GM12873 (cell line): Measurements from ENCODE around the gene ZNF780A.
A peak's percentile ranks its signal among the peaks of the same experiment; 100 is the strongest.

Source experiments
- TF ChIP-seq, protein P1 (sequence below): IDR thresholded peaks from 2 replicates; pipeline ENCODE4 v1.5.1; 2012; ENCODE audit warnings: low read depth, mild to moderate bottlenecking, moderate library complexity, low read length, control low read depth; ENCODE audit not compliant: insufficient read depth; ENCODE audit errors: missing control alignments

The ZNF780A gene

DNA sequence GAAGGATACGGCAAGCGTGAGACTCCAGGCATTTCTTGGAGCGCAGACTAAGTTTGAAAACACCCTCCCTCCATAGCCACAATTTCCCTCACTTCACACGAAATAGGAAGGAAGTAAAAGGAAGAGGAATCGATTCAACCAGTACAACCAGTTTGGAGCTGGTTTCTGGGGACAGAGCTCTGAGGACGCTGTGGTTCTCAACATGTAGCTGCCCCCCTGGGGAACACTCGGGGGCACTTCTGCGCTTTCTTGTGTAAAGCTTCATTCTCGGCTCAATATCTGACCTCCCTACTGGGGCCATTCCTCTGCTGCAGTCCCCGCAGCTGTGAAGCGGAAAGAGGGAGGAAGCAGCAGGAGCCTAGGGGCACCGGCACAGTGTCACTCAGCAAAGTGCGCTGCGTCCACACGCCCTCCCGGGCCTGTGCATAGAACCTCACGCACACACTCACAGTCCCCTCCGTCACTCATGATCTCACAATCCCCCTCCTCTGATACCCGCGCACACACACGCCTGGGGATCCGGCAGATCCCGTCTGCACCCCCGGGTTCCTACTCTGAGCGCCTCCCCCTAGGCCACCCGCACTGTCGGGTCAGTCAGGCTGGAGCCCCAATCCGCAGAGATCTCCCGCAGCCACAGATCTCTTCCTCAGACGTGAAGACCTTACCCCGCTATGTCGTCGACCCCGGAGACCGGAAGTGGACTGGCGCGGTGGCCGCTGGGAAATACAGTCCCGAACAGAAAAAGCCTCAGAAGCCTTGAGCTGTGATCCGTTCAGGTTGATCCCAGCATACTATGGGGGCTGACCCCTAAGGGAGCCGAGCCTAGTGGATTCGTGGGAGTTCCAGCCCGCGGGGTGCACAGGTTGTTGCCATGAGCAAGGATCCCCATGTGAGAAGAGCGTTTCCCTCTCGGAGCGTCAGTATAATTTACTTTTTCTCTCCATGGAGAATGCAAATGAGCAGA lies at the start of gene ZNF780A:
ZNF780A (minus strand) TSS at position 703 of the 964 bp plus-strand sequence. CDS start 6,190 bp downstream, outside the sequence.
- TF ChIP-seq, protein P1, sequence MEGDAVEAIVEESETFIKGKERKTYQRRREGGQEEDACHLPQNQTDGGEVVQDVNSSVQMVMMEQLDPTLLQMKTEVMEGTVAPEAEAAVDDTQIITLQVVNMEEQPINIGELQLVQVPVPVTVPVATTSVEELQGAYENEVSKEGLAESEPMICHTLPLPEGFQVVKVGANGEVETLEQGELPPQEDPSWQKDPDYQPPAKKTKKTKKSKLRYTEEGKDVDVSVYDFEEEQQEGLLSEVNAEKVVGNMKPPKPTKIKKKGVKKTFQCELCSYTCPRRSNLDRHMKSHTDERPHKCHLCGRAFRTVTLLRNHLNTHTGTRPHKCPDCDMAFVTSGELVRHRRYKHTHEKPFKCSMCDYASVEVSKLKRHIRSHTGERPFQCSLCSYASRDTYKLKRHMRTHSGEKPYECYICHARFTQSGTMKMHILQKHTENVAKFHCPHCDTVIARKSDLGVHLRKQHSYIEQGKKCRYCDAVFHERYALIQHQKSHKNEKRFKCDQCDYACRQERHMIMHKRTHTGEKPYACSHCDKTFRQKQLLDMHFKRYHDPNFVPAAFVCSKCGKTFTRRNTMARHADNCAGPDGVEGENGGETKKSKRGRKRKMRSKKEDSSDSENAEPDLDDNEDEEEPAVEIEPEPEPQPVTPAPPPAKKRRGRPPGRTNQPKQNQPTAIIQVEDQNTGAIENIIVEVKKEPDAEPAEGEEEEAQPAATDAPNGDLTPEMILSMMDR, result no peak

DNA sequence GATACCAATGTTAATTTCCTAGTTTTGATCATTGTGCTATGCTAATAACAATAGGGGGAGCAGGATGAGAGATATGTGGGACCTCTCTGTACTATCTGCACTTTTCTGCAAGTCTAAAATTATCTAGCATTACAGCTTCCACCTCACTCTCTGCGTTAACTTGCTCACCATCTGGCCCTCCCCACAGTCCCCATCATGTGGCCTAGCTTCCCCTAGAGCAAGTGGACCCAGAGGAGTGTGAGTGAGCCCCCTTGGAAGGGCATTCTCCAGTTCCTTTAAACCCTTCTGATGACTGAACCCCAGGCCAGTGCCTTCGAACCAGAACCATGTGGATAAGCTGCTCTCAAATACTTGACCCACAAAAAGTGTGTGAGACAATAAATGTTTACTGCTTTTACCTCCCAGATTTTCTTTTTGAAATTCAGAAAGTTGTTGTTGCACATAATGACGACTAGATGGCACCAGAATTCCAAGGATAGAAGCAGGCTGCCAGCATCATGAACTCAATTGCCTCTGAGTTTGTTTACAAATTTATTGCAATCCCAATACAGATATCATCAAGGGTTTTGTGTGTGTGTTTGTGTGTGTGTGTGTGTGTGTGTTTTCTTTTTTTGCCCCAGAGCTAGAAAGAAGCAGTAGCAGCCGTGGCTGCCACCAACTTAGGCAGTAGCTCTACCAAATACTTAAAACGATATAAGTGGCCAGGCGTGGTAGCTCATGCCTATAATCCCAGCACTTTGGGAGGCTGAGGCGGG lies 49.0 kb upstream of the ZNF780A start:
- TF ChIP-seq, protein P1, result peak; percentile 73

DNA sequence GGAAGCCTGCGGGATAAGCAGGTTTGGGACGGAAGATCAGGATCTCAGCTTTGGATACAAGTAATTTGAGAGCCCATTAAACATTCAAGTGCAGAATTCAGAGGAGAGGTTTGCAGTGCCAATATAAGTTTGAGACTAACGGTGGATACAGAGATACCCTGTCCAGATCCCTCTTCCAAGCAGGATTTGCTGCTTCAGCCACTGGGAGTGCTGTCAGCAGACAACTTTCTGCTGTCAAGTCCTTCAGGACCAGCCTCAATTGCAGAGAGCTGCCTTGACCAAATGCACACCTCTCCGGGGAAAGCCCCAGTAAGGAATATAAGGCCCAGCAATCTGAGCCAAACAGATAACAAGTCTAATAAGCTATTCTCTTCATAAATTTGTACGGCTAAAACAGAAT lies 46.1 kb upstream of the ZNF780A start:
- TF ChIP-seq, protein P1, result no peak

DNA sequence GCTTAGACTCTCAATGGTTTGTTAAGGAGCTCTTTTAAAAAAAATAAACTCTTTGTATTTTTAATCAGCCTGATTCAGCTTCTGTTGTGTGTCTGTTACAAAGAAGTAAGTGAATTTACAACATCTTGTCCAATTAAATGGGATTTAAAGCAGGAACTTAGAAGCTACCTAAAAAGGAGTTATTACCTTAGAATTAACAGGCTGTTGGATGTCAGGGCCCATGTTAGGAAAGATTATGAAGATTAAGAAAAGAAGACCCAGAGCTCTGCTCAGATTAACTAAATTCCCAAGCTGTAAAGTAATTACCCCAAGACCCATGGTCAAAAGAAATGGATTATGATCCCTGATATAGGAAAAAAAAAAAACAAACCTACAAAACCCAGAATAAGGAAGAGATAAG lies 44.1 kb upstream of the ZNF780A start:
- TF ChIP-seq, protein P1, result no peak

DNA sequence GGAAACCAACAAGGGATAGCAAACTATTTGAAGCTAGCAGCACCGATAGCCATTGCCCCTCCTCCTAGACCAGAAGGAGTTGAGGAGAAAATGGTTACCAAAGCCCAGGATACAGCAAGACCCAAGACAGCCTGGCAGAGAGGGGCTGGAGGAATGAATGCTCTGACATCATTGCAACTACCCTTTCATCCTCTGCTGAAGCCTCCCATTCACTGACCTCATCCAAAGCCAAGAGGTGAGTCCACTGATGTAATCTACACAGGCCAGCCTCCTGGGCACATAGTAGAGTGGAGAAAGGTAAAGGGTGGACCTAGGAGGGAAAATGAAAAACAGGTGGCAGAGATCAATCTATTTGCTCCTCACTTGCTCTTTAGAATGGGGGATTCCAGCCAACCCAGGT lies 42.7 kb upstream of the ZNF780A start:
- TF ChIP-seq, protein P1, result no peak

DNA sequence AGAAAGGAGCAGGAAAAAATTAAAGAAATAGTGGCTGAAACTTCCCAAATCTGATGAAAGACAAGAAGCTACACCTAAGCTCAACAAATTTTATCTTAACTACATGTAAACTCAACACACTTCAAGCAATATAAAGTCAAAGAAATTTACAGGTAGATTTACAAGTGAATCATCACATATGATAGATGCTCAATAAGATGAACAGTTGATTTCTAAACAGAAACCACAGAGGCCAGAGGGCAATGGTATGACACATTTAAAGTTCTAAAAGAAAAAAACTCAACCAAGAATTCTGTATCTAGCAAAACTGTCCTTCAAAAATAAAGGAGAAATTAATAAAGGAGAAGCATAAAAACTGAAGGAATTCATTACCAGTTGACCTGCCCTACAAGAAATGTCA lies 39.3 kb upstream of the ZNF780A start:
- TF ChIP-seq, protein P1, result no peak

DNA sequence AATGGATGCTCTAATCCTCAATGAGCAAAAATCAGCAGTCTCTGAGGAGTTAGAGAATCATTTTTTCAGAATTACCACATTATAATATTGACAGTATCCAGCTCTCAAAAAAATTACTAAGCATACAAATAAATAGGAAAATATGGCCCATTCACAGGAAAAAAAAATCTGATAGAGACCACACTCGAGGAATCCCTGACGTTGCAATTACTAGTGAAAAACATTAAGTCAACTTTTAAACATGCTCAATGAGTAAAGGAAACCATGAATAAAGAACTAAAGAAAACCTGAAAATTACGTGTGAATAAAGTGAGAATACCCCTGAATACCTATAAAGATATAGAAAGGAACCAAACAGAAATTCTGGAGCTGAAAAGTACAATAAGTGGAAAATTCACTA lies 38.7 kb upstream of the ZNF780A start:
- TF ChIP-seq, protein P1, result no peak
